Measurements from ENCODE around the gene OXCT2.
"Not testable (repeated sequence)": the region's sequence is repeated elsewhere in the genome, so short reads cannot be mapped to it uniquely, and the experiment has no call there.

Gene OXCT2

GRCh38 chr1:39776400-39776713 lies 5.2 kb upstream of the OXCT2 start:
- H3K4me3 ChIP-seq (ENCODE audit: control insufficient read depth, low read depth, low read length): no peak overlapping the region
- no peak for TF ChIP-seq CTCF (IDR thresholded peaks at IDR 0.05; ENCODE audit: control insufficient read depth, insufficient read depth, low read depth, low read length, missing control alignments)
- DNase-seq (ENCODE audit: low read depth): no peak

GRCh38 chr1:39775676-39776399 lies 4.7 kb upstream of the OXCT2 start:
- DNase-seq (ENCODE audit: low read depth); H3K4me3 ChIP-seq (ENCODE audit: control insufficient read depth, low read depth, low read length): not testable (repeated sequence)

- DNase-seq (ENCODE audit: low read depth); H3K4me3 ChIP-seq (ENCODE audit: control insufficient read depth, low read depth, low read length): not testable (repeated sequence)
Observed at GRCh38 chr1:39775141-39775540, 4.0 kb upstream of the OXCT2 start.

- not testable (repeated sequence) for DNase-seq (ENCODE audit: low read depth); H3K4me3 ChIP-seq (ENCODE audit: control insufficient read depth, low read depth, low read length)
Observed at GRCh38 chr1:39773369-39773979, 2.3 kb upstream of the OXCT2 start.

- peak overlapping the region; percentile 25 for H3K4me3 ChIP-seq (ENCODE audit: control insufficient read depth, low read depth, low read length)
- DNase-seq (ENCODE audit: low read depth): not testable (repeated sequence)
Observed at GRCh38 chr1:39770100-39771021, 787 bp downstream of the OXCT2 start.

GRCh38 chr1:39769502-39769901 lies 1.6 kb downstream of the OXCT2 start:
- DNase-seq (ENCODE audit: low read depth); H3K4me3 ChIP-seq (ENCODE audit: control insufficient read depth, low read depth, low read length): not testable (repeated sequence)

- not testable (repeated sequence) for H3K4me3 ChIP-seq (ENCODE audit: control insufficient read depth, low read depth, low read length); DNase-seq (ENCODE audit: low read depth)
Observed at GRCh38 chr1:39766466-39766865, 4.7 kb downstream of the OXCT2 start.

GRCh38 chr1:39764512-39764911 lies 6.6 kb downstream of the OXCT2 start:
- DNase-seq (ENCODE audit: low read depth); H3K4me3 ChIP-seq (ENCODE audit: control insufficient read depth, low read depth, low read length): not testable (repeated sequence)

- DNase-seq (ENCODE audit: low read depth); H3K4me3 ChIP-seq (ENCODE audit: control insufficient read depth, low read depth, low read length): not testable (repeated sequence)
Observed at GRCh38 chr1:39763619-39764374, 7.4 kb downstream of the OXCT2 start.

GRCh38 chr1:39762550-39763540 lies 8.3 kb downstream of the OXCT2 start:
- no peak overlapping the region for H3K4me3 ChIP-seq (ENCODE audit: control insufficient read depth, low read depth, low read length)
- no peak for TF ChIP-seq CTCF (IDR thresholded peaks at IDR 0.05; ENCODE audit: control insufficient read depth, insufficient read depth, low read depth, low read length, missing control alignments)
- no peak for DNase-seq (ENCODE audit: low read depth)
